ENCODE results near the gene MCL1.

MCL1 gene

GRCh38 chr1:150548632-150549495, 30.5 kb downstream of the MCL1 start, which contains the start of gene ADAMTSL4:
Gene ADAMTSL4, plus strand, starts transcription at chr1:150549408. Its CDS starts 2,881 bp downstream, at chr1:150552289.
- DNase-seq (ENCODE audit: low read depth) = no peak
- no peak for TF ChIP-seq CTCF (IDR thresholded peaks at IDR 0.05; ENCODE audit: control insufficient read depth, extremely low read depth, insufficient read depth)
- peak within 1 kb of the TSS; percentile 53 for H3K4me3 ChIP-seq (ENCODE audit: low read depth, low read length)

- no peak for DNase-seq (ENCODE audit: low read depth)
- H3K4me3 ChIP-seq (ENCODE audit: low read depth, low read length) = peak overlapping the region; percentile 53
- TF ChIP-seq CTCF (IDR thresholded peaks at IDR 0.05; ENCODE audit: control insufficient read depth, extremely low read depth, insufficient read depth) = no peak
These were observed 31.1 kb downstream of the MCL1 start for GRCh38 chr1:150548324-150548631.

GRCh38 chr1:150546294-150546937, 33.0 kb downstream of the MCL1 start:
- TF ChIP-seq CTCF (IDR thresholded peaks at IDR 0.05; ENCODE audit: control insufficient read depth, extremely low read depth, insufficient read depth) = no peak
- no peak overlapping the region for H3K4me3 ChIP-seq (ENCODE audit: low read depth, low read length)
- no peak for DNase-seq (ENCODE audit: low read depth)

GRCh38 chr1:150545486-150546032, 33.9 kb downstream of the MCL1 start:
- DNase-seq (ENCODE audit: low read depth) = no peak
- TF ChIP-seq CTCF (IDR thresholded peaks at IDR 0.05; ENCODE audit: control insufficient read depth, extremely low read depth, insufficient read depth) = no peak
- H3K4me3 ChIP-seq (ENCODE audit: low read depth, low read length) = no peak overlapping the region

GRCh38 chr1:150544204-150544603, 35.2 kb downstream of the MCL1 start:
- H3K4me3 ChIP-seq (ENCODE audit: low read depth, low read length) = no peak overlapping the region
- no peak for TF ChIP-seq CTCF (IDR thresholded peaks at IDR 0.05; ENCODE audit: control insufficient read depth, extremely low read depth, insufficient read depth)
- no peak for DNase-seq (ENCODE audit: low read depth)

- no peak overlapping the region for H3K4me3 ChIP-seq (ENCODE audit: low read depth, low read length)
- no peak for DNase-seq (ENCODE audit: low read depth)
- TF ChIP-seq CTCF (IDR thresholded peaks at IDR 0.05; ENCODE audit: control insufficient read depth, extremely low read depth, insufficient read depth) = no peak
These were observed 35.8 kb downstream of the MCL1 start for GRCh38 chr1:150543500-150544143.
